Astrocyte (in vitro differentiated cells and primary cell): ENCODE results near the gene C15orf39. TPM values are rescaled to one million over a fixed set of nuclear protein-coding genes. Genes with fewer than 3 reads are reported as not detected.
"Not testable (repeated sequence)": the region's sequence is repeated elsewhere in the genome, so short reads cannot be mapped to it uniquely, and the experiment has no call there.

Source experiments
- DNase-seq: peaks from one replicate; pipeline ENCODE4 v3.0.0-alpha.2; 2010; ENCODE audit warnings: low read depth
- FAIRE-seq: peaks from 2 replicates; lab custom pipeline; 2011; peaks lifted over from hg19 to GRCh38; lab: Jason Lieb, UNC
- H2AFZ ChIP-seq: 2 replicates; pipeline ENCODE4 v1.6.0; 2012; ENCODE audit warnings: low read depth, low read length, inconsistent platforms
- H3K27ac ChIP-seq: 2 replicates; pipeline ENCODE4 v1.5.1; 2011; ENCODE audit warnings: low read depth, low read length, inconsistent platforms
- H3K27me3 ChIP-seq: 2 replicates; pipeline ENCODE4 v1.6.0; 2011; ENCODE audit warnings: low read length, inconsistent platforms; ENCODE audit not compliant: insufficient read depth
- H3K36me3 ChIP-seq: 2 replicates; pipeline ENCODE4 v1.5.1; 2011; ENCODE audit warnings: low read length, inconsistent platforms; ENCODE audit not compliant: insufficient read depth
- H3K4me1 ChIP-seq: 2 replicates; pipeline ENCODE4 v1.5.1; 2011; ENCODE audit warnings: low read length, inconsistent platforms; ENCODE audit not compliant: insufficient read depth
- H3K4me2 ChIP-seq: 2 replicates; pipeline ENCODE4 v1.6.0; 2012; ENCODE audit warnings: low read length, inconsistent platforms
- H3K4me3 ChIP-seq: 2 replicates; pipeline ENCODE4 v1.5.1; 2011; ENCODE audit warnings: low read depth, mild to moderate bottlenecking, low read length, inconsistent platforms; ENCODE audit not compliant: insufficient read depth
- H3K79me2 ChIP-seq: 2 replicates; pipeline ENCODE4 v1.6.0; 2012; ENCODE audit warnings: mild to moderate bottlenecking, low read length, inconsistent platforms; ENCODE audit not compliant: insufficient read depth
- H3K9ac ChIP-seq: 2 replicates; pipeline ENCODE4 v1.6.0; 2012; ENCODE audit warnings: mild to moderate bottlenecking, low read length, inconsistent platforms
- H3K9me3 ChIP-seq: 2 replicates; pipeline ENCODE4 v1.5.1; 2012; ENCODE audit warnings: low read depth, mild to moderate bottlenecking, low read length, inconsistent platforms; ENCODE audit not compliant: insufficient read depth
- H4K20me1 ChIP-seq: 2 replicates; pipeline ENCODE4 v1.6.0; 2012; ENCODE audit warnings: low read length, inconsistent platforms; ENCODE audit not compliant: insufficient read depth
- H3K27ac Mint-ChIP-seq: one replicate; pipeline ENCODE4 v1.8.0; 2021; ENCODE audit warnings: mild to moderate bottlenecking, mixed read lengths; ENCODE audit not compliant: unreplicated experiment
- H3K27me3 Mint-ChIP-seq: one replicate; pipeline ENCODE4 v1.8.0; 2021; ENCODE audit warnings: low read depth, mixed read lengths; ENCODE audit not compliant: unreplicated experiment
- H3K36me3 Mint-ChIP-seq: one replicate; pipeline ENCODE4 v1.8.0; 2021; ENCODE audit warnings: low read depth, mixed read lengths; ENCODE audit not compliant: unreplicated experiment
- H3K4me1 Mint-ChIP-seq: one replicate; pipeline ENCODE4 v1.8.0; 2021; ENCODE audit warnings: low read depth, mixed read lengths; ENCODE audit not compliant: unreplicated experiment
- H3K4me3 Mint-ChIP-seq: one replicate; pipeline ENCODE4 v1.8.0; 2021; ENCODE audit warnings: mild to moderate bottlenecking, moderate library complexity, mixed read lengths; ENCODE audit not compliant: unreplicated experiment
- H3K9me3 Mint-ChIP-seq: one replicate; pipeline ENCODE4 v1.8.0; 2021; ENCODE audit warnings: mild to moderate bottlenecking, mixed read lengths; ENCODE audit not compliant: unreplicated experiment
- CTCF ChIP-seq: IDR thresholded peaks from 2 replicates; pipeline ENCODE4 v1.5.1; 2011; ENCODE audit warnings: low read depth, mild to moderate bottlenecking, inconsistent platforms, low read length, moderate library complexity; ENCODE audit not compliant: insufficient read depth
- EZH2 ChIP-seq: IDR thresholded peaks from 2 replicates; pipeline ENCODE4 v1.6.1; 2012; ENCODE audit warnings: mild to moderate bottlenecking, low read length, inconsistent platforms; ENCODE audit not compliant: insufficient read depth
- total RNA-seq: library from RNA; stranded (reverse); gene quantifications from 2 replicates; pipeline ENCODE4 v1.2.1, GENCODE V29; 2021

C15orf39 gene
- total RNA-seq, 1 donor from 2014 or later: 21.8 TPM

- no peak overlapping the region for H2AFZ ChIP-seq
- FAIRE-seq (no peak), DNase-seq (no peak)
- no peaks in the 10 kb centered on the region for H4K20me1 ChIP-seq
- H3K9me3 ChIP-seq: no peaks in the 10 kb centered on the region
- Mint-ChIP-seq H3K9me3 (peaks cover 2% of the 10 kb centered on the region), H3K4me1 (no peaks in the 10 kb centered on the region), H3K36me3 (no peaks in the 10 kb centered on the region), H3K4me3 (no peak overlapping the region), H3K27me3 (peaks cover 43% of the 10 kb centered on the region), H3K27ac (no peak overlapping the region)
- no peak overlapping the region for H3K27ac ChIP-seq
- H3K4me1 ChIP-seq: no peaks in the 10 kb centered on the region
- H3K4me3 ChIP-seq: no peak overlapping the region
- no peaks in the 10 kb centered on the region for H3K36me3 ChIP-seq
- H3K79me2 ChIP-seq: no peaks in the 10 kb centered on the region
- H3K4me2 ChIP-seq: no peak overlapping the region
- no peaks in the 10 kb centered on the region for H3K27me3 ChIP-seq
- no peak overlapping the region for H3K9ac ChIP-seq
- TF ChIP-seq EZH2 (no peak), CTCF (no peak)
Measured at GRCh38 chr15:75223688-75224087, 22.0 kb downstream of the C15orf39 start.

DNA sequence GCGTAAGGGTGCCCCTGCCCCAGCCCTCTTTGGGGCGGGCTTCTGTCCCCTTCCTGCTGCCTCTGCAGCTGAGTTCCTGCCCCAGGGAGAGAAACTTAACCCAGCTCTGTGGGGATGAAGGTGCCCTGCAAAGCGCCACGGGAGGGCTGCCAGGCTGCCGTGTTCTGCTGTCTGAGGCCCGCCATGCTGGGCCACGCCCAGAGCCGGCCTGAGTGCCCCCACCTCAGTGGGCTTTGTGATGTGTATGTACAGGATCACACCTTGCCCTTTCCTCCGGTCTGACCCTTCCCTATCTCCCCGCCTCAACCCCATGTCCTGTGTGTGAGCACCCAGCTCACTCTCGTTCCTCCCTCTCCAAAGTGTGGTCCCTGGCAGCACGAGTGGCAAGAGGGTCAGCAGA is 22.6 kb downstream of the C15orf39 start:
- no peaks in the 10 kb centered on the region for H3K36me3 ChIP-seq
- H3K4me3 ChIP-seq: no peak overlapping the region
- H3K4me1 ChIP-seq: no peaks in the 10 kb centered on the region
- DNase-seq: no peak
- Mint-ChIP-seq H3K4me3 (no peak overlapping the region), H3K9me3 (peaks cover 2% of the 10 kb centered on the region), H3K27ac (no peak overlapping the region), H3K27me3 (peaks cover 40% of the 10 kb centered on the region), H3K4me1 (peaks cover 1% of the 10 kb centered on the region), H3K36me3 (no peaks in the 10 kb centered on the region)
- no peak overlapping the region for H3K9ac ChIP-seq
- no peaks in the 10 kb centered on the region for H3K9me3 ChIP-seq
- no peaks in the 10 kb centered on the region for H3K79me2 ChIP-seq
- no peak overlapping the region for H2AFZ ChIP-seq
- no peak overlapping the region for H3K27ac ChIP-seq
- no peak for FAIRE-seq
- no peak overlapping the region for H3K4me2 ChIP-seq
- no peaks in the 10 kb centered on the region for H3K27me3 ChIP-seq
- TF ChIP-seq CTCF: no peak
- no peak for TF ChIP-seq EZH2
- H4K20me1 ChIP-seq: no peaks in the 10 kb centered on the region

DNA sequence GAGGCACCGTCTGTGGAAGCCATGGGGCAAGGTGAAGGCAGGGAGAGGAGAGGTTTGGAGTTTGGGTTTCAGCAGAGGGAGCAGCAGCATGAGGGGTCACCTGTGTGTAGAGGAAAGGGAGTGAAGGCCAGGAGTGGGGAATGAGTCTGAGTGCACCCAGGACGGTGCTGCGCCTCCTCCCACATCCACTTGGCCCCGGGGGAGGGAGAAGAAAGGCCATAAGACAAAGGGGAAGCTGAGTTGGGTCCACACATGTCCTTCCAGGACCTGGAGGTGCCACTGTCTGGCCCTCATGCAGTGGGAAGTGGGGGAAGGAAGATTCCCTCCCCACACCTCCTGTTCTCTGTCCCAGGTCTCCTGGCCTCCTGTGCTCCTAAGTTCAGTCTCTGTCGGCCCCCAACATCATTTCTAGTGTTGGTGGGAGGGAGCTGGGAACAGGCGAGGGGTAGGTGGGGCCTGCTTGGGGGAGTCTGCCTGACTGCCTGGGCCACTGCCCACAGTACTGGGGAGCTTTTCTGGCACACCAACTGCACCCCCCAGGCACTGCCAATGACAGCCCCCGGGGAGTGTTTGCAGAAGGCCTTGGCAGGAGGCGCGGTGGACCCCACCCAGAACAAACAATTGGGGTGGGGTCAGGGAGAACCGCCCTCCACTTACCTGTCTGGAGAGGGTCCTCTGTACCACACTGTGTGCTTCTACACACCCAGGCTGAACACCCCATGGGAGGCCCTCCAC is 23.6 kb downstream of the C15orf39 start:
- H2AFZ ChIP-seq, H3K9me3 ChIP-seq, H3K4me3 ChIP-seq, H3K4me3 Mint-ChIP-seq, H3K36me3 ChIP-seq, H3K4me2 ChIP-seq, H3K27ac ChIP-seq, H3K79me2 ChIP-seq, H3K4me1 Mint-ChIP-seq, H3K27me3 ChIP-seq, H3K36me3 Mint-ChIP-seq, DNase-seq, FAIRE-seq, H3K4me1 ChIP-seq, H3K9me3 Mint-ChIP-seq, H3K9ac ChIP-seq, H3K27ac Mint-ChIP-seq, H4K20me1 ChIP-seq: not testable (repeated sequence)
- H3K27me3 Mint-ChIP-seq: peaks cover 35% of the 10 kb centered on the region
